GM12892 (cell line): ENCODE data around the gene TSPAN14.

Experiments
- POLR2A ChIP-seq: IDR thresholded peaks from 2 replicates; pipeline ENCODE4 v1.6.1; 2011; ENCODE audit warnings: low read depth, low read length, control low read depth
- POLR2AphosphoS5 ChIP-seq: IDR thresholded peaks from 2 replicates; pipeline ENCODE4 v1.6.1; 2011; ENCODE audit warnings: low read depth, low read length, control low read depth

DNA sequence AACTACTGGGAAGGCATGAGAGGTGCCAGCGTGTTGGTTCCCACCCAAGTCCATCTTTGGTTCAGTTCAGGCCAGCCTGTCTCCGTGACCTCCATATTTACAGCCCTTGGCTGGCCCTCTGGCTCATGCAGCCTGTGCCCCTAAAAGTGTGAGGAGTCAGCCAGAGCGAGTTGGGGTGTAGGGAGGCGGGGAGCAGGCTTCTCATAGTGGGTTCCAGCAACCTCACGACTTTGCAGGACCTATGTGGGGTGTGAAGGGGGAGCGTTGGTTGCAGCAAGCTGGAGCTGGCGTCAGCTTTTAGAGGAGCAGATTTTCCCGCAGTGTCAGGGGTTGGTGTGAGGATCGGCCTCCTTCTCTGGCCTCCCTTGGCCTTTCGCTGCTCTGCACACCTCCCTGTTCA is 9.8 kb downstream of the TSPAN14 start:
- TF ChIP-seq POLR2A (no peak), POLR2AphosphoS5 (no peak)
